OCI-LY7 (cell line): ENCODE measurements around the gene ESAM. TPM values are rescaled to one million over a fixed set of nuclear protein-coding genes. Genes with fewer than 3 reads are reported as not detected.

ENCODE experiments used
- BruUV-seq: library from RNA; stranded (reverse); fragments of 400-500 nt; replicated peaks from 2 replicates; lab custom pipeline; 2021; lab: Mats Ljungman, UMichigan
- CTCF ChIA-PET: fragments of 300-600 bp; sonication (Branson Sonifier 250); formaldehyde crosslinking; loops from one replicate; lab custom pipeline; 2022; ENCODE audit warnings: antibody characterized with exemption; ENCODE audit not compliant: unreplicated experiment; lab: Charles Lee
- POLR2A ChIA-PET: fragments of 300-600 bp; sonication (Branson Sonifier 250); formaldehyde crosslinking; loops from one replicate; lab custom pipeline; 2022; ENCODE audit warnings: antibody characterized with exemption; lab: Charles Lee
- DNase-seq: peaks from one replicate; pipeline ENCODE4 v3.0.0-alpha.2; 2015; ENCODE audit warnings: low spot score
- H2AFZ ChIP-seq: fragments of 200-600 bp; sonication (generic), shearing (Covaris generic); 2 replicates; pipeline ENCODE4 v1.6.1; 2014; ENCODE audit warnings: mild to moderate bottlenecking, antibody characterized with exemption, low read length, moderate library complexity
- H3K27ac ChIP-seq: fragments of 200-600 bp; sonication (generic); 2 replicates; pipeline ENCODE4 v1.5.1; 2014; ENCODE audit warnings: mixed run types, low read depth, mild to moderate bottlenecking, moderate library complexity, low read length, inconsistent platforms; ENCODE audit not compliant: poor library complexity, severe bottlenecking
- H3K36me3 ChIP-seq: fragments of 200-600 bp; sonication (generic); 2 replicates; pipeline ENCODE4 v1.6.1; 2014; ENCODE audit warnings: mild to moderate bottlenecking, antibody characterized with exemption, low read length, moderate library complexity, mixed read lengths; ENCODE audit not compliant: insufficient read depth
- H3K4me1 ChIP-seq: fragments of 200-600 bp; sonication (generic); 2 replicates; pipeline ENCODE4 v1.5.1; 2014; ENCODE audit warnings: mild to moderate bottlenecking, low read length; ENCODE audit not compliant: insufficient read depth, poor library complexity, severe bottlenecking
- H3K4me2 ChIP-seq: fragments of 200-600 bp; sonication (generic); 2 replicates; pipeline ENCODE4 v1.6.1; 2014; ENCODE audit warnings: mild to moderate bottlenecking, low read length
- H3K4me3 ChIP-seq: fragments of 200-600 bp; sonication (generic); 2 replicates; pipeline ENCODE4 v1.5.1; 2014; ENCODE audit warnings: mild to moderate bottlenecking, low read depth, low read length; ENCODE audit not compliant: poor library complexity, severe bottlenecking
- H3K79me2 ChIP-seq: fragments of 200-600 bp; sonication (generic); 2 replicates; pipeline ENCODE4 v1.6.1; 2016; ENCODE audit warnings: low read depth, mild to moderate bottlenecking, low read length, moderate library complexity, mixed read lengths; ENCODE audit not compliant: insufficient read depth
- H3K9me2 ChIP-seq: fragments of 200-600 bp; sonication (generic); 2 replicates; pipeline ENCODE4 v1.6.1; 2016; ENCODE audit warnings: mild to moderate bottlenecking, low read length, mixed read lengths; ENCODE audit not compliant: insufficient read depth
- H3K9me3 ChIP-seq: fragments of 200-600 bp; sonication (generic); 2 replicates; pipeline ENCODE4 v1.6.1; 2014; ENCODE audit warnings: mild to moderate bottlenecking, mixed run types, low read length, mixed read lengths
- H4K20me1 ChIP-seq: fragments of 200-600 bp; sonication (generic); 2 replicates; pipeline ENCODE4 v1.6.1; 2014; ENCODE audit warnings: mild to moderate bottlenecking, antibody characterized with exemption, low read length, moderate library complexity, mixed read lengths; ENCODE audit not compliant: insufficient read depth
- EZH2phosphoT487 ChIP-seq: fragments of 200-600 bp; sonication (generic); IDR thresholded peaks from 2 replicates; pipeline ENCODE4 v1.6.1; 2018; ENCODE audit warnings: low read depth, borderline replicate concordance, mild to moderate bottlenecking, mixed run types, antibody characterized with exemption, low read length, moderate library complexity, mixed read lengths
- intact Hi-C: fragments of 100-400 bp; cut with micrococcal nuclease; formaldehyde crosslinking; loops from one replicate; pipeline ENCODE4 v1.10.0; 2022; ENCODE audit not compliant: unreplicated experiment
- total RNA-seq, 2 experiments: library from RNA; depleted of rRNA in 1 of 2; stranded (reverse); fragments of >200 nt in 1 of 2; shearing (Covaris generic) in 1 of 2; gene quantifications; 2 replicates each; pipeline ENCODE4 v1.2.3, GENCODE V29; 2014 to 2022
- TF ChIP-seq, protein P1 (sequence below): fragments of 200-600 bp; sonication (generic); conservative IDR thresholded peaks from 2 replicates; pipeline ENCODE4 v1.5.1; 2014; ENCODE audit warnings: mild to moderate bottlenecking, antibody characterized with exemption, low read length, moderate library complexity, mixed read lengths

The ESAM gene
- total RNA-seq, 2 experiments from 2014 or later: 0.35 to 0.49 TPM

DNA sequence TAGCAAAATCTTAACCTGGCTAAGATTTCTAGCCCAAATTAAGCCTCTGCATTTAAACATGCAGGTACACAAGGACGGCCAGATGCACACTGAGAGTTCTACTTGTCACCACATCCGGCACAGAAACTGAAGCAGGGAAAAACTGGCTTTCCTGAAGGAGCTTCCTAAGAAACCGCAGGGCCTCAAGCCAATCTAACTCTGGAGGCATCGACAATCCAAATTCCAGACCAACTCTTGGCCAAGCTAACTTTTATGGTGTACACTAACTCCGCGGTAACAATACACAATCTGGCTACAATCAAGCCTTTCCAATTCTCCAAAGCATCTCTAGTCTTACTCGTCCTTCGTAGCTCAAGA lies 36.9 kb upstream of the ESAM start:
- H3K4me3 ChIP-seq: peak overlapping the region; percentile 94
- no peak for TF ChIP-seq EZH2phosphoT487
- TF ChIP-seq, protein P1, sequence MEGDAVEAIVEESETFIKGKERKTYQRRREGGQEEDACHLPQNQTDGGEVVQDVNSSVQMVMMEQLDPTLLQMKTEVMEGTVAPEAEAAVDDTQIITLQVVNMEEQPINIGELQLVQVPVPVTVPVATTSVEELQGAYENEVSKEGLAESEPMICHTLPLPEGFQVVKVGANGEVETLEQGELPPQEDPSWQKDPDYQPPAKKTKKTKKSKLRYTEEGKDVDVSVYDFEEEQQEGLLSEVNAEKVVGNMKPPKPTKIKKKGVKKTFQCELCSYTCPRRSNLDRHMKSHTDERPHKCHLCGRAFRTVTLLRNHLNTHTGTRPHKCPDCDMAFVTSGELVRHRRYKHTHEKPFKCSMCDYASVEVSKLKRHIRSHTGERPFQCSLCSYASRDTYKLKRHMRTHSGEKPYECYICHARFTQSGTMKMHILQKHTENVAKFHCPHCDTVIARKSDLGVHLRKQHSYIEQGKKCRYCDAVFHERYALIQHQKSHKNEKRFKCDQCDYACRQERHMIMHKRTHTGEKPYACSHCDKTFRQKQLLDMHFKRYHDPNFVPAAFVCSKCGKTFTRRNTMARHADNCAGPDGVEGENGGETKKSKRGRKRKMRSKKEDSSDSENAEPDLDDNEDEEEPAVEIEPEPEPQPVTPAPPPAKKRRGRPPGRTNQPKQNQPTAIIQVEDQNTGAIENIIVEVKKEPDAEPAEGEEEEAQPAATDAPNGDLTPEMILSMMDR: no peak
- peaks cover 6% of the 10 kb centered on the region for H4K20me1 ChIP-seq
- ChIA-PET CTCF (interaction anchor here (0.6 to 1.1 kb wide), 2 partner anchors 37 to 83 kb away, joined by 3 to 5 read pairs; partner anchors contain the start of gene ESAM), POLR2A (interaction anchor here (1.0 to 2.7 kb wide), 15 partner anchors 10 to 154 kb away, joined by 3 to 15 read pairs (median 5); partner anchors contain the start of gene CCDC15)
- no peaks in the 10 kb centered on the region for H3K36me3 ChIP-seq
- intact Hi-C loops: loop anchor here (1.0 to 5.0 kb wide), 3 partner anchors 36 to 313 kb away; partner anchors contain the start of gene TMEM218
- H3K9me3 ChIP-seq: no peaks in the 10 kb centered on the region
- peak; percentile 35 for DNase-seq
- peak overlapping the region; percentile 83 for H3K27ac ChIP-seq
- H3K79me2 ChIP-seq: peaks cover 50% of the 10 kb centered on the region; the same call in 1 of the 2 replicates
- peaks cover 37% of the 10 kb centered on the region for H3K4me1 ChIP-seq
- H3K9me2 ChIP-seq: no peaks in the 10 kb centered on the region
- peak overlapping the region; percentile 89 for H3K4me2 ChIP-seq
- no TSS peak for BruUV-seq
- peak overlapping the region; percentile 96; the same call in 1 of the 2 replicates for H2AFZ ChIP-seq

DNA sequence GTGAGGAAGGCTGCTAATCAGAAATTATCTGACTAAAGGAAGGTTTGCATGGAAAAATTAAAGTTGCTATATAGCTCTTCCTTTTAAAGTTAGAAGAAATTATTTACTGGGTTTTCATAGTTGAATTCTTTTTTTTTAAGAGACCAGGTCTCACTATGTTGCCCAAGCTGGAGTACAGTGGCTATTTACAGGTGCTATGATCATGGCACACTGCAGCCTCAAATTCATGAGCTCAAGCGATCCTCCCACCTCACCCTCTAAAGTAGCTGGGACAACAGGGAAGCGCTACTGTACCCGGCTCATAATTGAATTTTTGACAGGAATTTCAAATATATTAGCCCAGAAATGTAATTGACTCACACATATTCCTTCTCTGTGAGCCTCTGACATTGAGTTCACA lies 34.2 kb upstream of the ESAM start:
- CTCF ChIA-PET: no interaction called here
- Histone ChIP-seq H3K9me3 (no peaks in the 10 kb centered on the region), H3K4me3 (no peak overlapping the region), H3K4me2 (no peak overlapping the region), H3K4me1 (peaks cover 41% of the 10 kb centered on the region), H4K20me1 (peaks cover 21% of the 10 kb centered on the region), H3K9me2 (no peaks in the 10 kb centered on the region), H2AFZ (no peak overlapping the region), H3K79me2 (peaks cover 74% of the 10 kb centered on the region; the same call in 1 of the 2 replicates), H3K36me3 (no peaks in the 10 kb centered on the region), H3K27ac (no peak overlapping the region)
- POLR2A ChIA-PET: interaction anchor here (0.5 kb wide), 1 partner anchor 1453 kb away, joined by 4 read pairs; no protein-coding TSS in a partner anchor
- intact Hi-C loops: loop anchor here (5.0 kb wide), 1 partner anchor 316 kb away; the partner anchor contains the start of gene TMEM218
- BruUV-seq: no TSS peak
- no peak for TF ChIP-seq EZH2phosphoT487
- TF ChIP-seq, protein P1: no peak
- DNase-seq: no peak
